IPS-NIHi11 (cell line): ENCODE data around the gene HOXB7.

Experiments
- DNase-seq: peaks from one replicate; pipeline ENCODE4 v3.0.0; 2012; ENCODE audit warnings: mixed read lengths, low spot score

Gene HOXB7

DNA sequence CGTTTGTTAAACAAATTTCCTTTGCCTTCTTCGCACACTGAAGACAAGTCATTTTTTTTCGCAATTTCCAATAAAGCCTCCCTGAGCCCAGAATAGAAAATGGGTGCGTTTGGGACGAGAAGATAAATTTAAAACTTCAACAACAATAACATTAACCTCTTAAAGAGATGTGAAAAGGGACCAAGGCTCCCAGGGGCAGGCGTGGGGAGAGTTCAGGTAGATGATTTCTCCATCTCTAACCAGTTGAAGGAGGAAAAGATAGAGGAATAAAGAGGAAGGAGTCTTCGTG is 31.4 kb downstream of the HOXB7 start:
- DNase-seq = no peak

DNA sequence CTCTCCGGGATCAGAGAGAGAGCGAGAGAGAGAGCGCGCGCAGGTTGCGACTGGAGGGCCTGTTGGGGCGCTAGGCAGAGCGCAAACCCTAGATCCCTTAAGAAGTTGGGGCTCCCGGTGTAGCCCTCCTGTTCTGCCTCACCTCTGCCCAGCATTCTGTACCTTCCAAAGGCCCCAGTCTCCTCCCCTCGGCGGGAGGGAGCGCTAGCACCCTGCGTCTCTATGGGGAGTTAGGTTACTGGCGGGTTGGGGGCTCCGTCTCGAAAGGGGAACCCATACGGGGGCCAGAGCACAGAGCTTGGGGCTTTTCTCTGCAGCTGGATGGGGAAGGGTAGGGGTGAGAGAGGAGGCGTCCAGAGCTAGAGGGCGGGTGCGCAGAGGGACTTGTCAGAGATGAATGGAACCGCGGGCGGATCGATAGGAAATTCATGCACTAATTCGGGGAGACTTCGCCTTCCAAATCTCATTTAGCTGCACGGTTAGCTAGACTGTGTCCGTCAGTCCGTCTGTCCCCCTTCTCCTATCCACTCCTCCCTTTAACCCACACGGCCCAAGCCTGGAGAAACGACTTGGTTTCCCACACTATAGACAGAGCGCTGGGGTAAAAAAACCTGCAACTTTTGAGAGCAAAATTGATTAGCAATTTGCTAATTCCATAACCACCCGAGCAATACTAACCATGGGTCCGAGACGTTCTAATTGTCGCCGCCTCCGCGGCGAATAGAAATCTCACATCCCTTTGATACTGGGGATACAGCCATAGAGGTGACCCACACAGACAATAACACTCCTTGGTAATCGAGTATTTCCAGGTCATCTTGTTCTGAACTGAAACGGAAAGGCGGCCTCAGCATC is 32.0 kb downstream of the HOXB7 start:
- no peak for DNase-seq

DNA sequence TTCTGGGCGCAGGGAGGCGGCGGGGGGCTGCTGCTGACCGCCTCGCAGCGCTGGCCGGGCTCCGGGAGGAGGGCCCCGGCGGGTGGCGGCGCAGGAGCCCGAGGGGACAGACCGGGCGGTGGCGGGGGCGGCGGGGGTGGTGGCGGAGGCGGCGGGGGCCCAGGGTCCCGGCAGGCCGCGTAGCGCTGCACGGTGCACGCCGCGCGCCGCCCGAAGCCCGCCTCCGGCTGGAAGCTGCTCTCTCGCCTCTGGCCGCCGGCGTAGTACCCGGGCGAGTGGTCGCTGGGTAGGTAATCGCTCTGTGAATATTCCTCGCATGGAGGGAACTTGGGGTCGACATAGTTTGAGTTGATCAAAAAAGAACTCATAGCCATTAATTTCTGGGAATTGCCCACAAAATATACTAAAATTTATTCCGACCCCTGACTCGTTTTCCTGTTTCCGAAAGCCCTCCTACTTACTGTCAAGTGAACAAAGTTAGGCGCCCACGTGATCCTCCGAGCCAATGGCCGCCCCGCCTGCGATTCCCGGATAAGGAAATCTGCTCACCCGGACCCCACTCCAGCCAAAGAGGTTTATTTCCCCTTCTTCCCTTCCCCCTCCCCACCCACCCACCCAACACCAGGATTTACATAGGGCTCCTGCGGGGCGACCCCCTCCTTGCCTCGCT is 32.7 kb downstream of the HOXB7 start, which contains the start of gene HOXB4:
Gene HOXB4, minus strand, starts transcription at position 405 of the 670 bp plus-strand sequence. Its CDS starts 31 bp downstream, at position 374.
- no peak for DNase-seq

DNA sequence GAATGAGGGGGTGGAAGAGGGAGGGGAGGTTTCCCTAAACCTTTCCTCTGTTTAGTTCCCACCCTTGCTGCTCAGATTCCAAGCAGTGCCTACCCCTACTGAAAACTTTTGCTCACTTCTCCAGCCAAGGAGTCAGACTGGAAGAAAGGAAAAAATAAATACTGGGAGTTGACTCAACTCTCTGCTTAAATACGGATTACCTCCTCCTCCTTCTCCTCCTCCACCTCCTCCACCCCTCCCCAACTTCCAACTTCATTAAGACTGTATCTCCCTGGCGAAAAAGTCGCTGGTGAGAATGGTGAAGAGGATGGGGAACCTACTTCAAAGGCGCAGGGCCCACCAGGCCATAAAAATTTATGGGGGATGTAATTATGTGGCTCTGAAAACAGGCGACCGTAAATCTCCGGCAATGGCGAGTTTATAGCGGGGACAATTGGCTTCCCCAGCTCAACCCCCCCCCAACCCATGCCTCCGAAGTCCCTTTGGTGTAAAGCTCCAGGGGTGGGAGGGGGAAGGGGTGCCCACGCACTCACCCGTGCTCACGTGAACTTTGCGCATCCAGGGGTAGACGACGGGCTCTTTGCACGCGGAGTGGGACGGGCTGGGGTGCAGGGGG is 33.4 kb downstream of the HOXB7 start:
- no peak for DNase-seq

DNA sequence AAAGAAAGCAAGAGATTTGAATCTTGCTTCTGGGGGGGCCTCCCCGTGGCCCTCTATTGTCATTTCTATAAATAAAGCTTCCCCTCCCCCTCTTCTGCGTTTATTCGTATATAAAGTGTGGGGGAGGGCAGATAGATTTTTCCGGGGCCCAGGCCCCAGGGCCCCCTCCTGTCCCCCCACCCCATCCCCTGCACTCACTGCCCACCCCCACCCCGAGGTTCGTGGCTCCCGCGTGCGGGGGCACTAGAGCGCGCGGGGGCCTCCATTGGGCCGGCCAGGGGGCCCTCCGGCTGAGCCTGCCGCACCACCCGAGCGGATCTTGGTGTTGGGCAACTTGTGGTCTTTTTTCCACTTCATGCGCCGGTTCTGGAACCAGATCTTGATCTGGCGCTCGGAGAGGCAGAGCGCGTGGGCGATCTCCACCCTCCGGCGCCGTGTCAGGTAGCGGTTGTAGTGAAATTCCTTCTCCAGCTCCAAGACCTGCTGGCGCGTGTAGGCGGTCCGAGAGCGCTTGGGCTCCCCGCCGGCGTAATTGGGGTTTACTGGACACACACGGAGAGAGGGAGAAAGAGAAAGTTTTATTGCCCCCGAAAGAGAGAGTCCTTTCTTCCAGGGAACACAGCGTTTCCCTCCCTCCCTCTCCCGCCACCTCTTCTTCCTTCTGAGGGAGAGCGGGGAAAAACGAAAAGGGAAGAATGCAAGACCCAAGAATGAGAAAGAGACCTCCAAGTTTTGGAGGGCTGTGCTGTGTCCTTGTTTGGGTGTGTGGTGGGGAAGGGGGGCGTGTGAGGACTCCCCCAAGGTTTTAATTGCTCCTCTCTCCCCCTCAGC is 34.1 kb downstream of the HOXB7 start:
- DNase-seq = no peak

DNA sequence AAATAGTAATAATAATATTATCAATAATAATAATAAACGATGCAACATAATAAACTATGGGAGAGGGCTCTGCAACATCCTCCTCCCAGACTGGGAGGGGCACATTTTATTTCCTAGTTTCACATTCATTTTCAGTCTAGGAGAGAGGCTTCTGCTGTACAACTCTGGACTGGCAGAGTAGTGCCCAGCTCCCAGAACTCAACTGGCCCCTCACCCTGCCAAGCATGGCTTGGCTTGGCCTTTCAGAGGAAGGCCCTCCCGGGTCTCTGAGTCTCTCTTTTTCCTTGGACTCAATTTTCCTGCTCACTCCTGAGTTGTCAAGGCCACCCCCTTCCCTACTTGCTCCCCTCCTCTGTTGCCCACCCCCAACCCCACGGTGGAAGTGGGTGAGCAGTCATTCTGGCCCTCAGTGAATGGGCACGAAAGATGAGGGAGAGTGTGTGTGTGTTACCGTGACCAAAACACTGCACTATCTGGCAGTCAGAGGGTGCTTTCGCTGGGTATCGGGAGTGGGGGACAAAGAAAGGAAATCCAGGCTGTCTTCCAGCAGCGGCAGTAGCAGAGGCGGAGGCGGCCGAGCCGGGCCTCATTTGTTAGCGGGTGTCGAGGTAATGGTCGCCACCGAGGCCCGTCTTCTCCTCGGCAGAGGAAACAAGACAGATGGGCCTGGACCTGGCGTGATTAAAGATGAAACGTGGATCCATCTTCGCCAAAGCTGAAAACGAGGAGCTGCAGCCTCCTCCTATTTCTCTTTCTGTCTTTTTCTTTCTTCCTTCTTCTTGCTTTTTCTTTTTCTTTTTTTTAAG is 34.9 kb downstream of the HOXB7 start:
- DNase-seq = no peak

DNA sequence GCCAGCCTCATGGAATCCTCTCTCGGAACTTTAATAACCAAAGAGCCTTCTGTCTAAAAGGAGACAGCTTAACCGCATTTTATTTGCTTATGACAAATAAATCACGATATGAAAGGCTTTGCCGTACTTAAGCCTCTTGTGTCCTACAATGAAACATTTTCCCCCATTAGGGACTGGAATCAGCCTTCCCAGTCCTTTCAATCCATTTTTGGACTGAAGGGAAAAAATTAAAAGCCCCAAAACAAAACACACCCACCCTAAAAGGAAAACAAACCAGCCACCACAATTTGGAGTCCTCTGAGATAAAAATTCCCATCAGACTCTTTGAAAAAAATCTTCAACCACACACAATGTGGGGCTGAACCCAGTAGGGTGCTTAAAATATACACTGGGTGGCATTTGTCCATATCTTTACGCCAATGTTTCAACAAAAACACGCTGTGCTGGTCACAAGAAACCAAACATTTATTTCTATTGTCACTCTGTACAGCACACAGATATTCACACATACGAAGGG is 35.7 kb downstream of the HOXB7 start:
- DNase-seq = no peak

DNA sequence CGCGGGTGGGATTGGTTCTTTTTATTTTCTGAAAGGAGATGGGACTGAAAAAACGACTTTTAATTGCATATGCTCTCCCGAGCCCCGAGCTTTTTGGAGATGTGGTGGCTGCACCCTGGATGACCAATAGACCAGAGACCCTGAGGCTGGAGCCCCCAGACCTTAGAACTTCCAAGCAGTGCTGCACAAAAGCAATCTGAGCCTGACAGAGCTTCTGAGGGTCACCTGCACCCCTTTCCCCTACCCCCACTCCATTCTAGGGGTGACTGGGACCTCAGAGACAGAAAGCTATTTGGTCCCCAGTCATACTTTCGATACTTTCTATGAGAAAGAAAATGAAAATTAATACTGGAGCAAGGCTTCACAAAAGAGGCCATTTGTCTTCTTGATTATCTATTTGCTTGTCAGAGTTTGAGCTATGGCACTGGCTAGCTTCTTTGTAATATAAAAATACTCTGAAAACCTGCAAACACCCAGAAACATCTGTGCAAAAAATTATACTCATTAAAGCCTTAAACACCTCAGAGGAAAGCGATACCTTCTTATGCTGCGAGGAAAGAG is 36.2 kb downstream of the HOXB7 start:
- DNase-seq = no peak

DNA sequence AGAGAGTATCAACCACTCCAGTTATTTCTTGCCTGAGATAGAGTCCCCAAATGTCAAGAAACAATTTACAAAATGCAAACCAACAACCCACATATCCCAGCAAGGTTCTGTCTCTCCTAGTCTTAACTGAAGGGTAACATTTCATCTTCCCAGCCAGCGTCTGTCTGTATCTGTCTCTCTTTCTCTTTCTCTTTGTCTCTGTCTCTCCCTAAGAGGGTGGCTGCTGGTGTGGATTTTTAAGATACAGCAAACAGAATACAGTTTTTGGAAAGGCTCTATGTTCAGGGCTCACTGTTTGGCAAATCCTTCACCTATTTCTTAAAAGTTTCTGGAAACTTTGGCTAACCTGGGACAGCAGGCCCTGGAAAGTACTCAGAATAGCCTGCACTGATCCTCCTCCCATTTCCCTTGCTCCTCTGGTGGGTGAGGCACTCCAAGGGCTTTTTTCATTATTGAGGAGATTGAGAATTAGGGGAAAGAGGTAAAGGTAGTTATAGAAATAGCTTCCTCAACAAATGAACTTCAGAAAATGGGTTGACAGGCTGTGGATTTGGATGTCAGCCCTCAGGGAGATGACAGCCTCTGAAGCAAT is 38.9 kb downstream of the HOXB7 start:
- no peak for DNase-seq

DNA sequence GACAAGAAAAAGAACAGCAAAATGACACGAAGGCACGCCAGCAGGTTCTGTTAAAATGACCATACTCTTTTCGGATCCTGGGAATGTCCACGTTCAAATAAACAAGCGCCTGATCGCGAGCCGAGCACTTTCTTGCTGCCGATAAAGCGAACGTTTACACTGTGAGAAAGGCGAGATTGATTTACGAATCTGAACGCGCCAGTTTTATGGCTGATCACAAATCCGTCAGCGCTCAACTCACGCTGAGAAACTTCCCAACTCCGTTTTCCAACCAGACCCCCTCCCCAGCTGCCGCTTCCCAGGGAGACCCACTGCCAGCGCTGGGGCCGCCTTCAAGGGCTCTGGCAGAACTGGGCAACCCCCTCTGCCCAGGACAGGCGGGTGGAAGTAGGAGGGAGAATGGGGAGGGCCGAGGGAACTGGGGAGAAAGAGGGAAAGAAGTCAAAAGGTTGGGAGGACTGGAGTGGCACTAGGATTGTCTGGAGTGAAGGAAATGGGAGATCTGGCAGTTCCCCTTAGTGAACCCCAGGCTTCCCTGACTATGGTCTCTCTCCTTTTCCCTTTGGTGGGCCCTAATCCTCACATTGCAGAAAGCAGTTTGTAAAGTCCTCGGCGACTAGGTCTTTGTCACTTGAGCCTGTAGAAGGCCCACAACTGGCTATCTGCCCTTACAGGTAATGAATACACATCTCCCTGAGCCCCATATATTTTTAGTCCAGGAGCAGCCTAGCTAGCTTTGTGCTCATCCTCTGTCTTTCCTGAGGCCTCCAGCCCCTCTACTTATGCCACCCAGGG is 39.6 kb downstream of the HOXB7 start:
- no peak for DNase-seq

DNA sequence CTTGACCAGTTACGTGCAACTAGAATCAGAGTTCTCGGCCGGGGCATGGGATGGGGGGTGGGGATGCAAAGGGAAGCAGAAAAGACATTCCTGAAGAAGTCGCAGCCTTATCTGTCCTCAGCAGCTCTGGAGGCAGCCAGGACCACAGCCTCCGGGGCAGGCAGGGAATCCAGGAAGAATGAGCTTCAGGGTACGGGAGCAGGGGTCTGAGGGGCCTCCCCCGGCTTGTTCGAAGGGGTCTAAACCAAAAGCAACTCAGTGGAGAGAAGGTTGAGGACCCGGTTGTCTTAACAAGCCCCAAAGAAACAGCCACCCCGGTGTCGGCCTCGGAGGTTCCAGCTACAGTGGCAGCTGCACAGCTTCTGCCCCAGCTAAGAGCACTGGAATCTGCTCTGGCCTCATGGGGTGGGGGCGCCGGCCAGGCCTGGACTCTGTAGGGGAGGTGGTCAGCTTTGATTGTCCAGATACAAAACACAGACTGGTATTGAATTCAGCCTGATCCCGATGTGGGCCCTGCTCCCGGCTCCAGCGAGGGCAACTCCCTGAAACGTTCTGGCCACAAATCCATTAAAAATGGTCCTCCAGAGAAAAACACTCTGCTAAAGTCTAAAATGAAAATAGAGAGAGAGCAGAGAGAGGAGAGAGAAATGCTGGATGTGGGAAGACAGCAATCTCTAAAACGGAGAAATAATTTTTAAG is 40.3 kb downstream of the HOXB7 start:
- DNase-seq = no peak

DNA sequence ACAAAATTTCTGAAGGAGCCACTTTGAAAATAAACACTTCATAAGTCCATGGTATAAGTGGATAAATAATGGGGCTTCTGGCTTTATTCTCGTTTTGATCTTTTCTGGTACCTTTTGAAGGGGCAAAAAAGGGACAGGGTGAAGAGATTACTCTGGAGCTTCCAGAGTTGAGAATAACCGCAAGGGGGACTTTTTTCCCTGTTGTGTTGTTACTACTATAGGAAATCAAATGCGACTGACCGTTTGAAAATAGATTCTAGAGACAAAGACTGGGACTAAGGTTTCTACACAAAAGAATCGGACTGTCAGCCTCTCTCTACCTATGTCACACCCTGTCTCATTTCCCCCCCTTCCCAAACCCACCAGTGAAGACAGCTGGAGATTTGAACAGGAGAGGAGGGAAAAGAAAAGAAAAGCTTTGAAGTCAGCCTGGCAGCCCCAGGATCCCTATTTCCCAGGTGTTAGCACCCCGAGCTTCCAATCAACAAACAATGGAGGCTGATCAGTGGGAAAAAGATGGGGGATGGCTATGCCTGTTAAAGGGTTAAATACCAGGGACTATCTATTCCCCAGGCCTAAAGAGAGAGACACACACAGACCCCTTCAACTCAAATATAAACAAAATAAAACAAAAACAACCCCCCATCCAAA is 41.0 kb downstream of the HOXB7 start:
- no peak for DNase-seq

DNA sequence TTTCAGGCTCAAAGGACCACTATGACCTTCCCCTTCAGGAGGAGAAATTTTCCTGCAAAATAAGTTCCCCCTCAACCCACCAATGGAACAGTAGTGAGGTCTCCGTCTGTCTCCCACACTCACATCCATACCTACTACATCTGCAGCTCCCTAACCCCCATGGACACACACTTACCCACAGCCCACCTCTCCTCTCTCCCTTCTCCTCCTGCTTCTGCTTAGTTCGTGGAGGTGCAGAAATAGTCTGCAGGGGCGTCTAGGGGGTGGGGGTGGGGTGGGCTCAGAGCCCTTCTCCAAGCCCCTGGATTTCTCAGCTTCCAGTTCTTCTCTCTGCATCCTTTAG is 41.6 kb downstream of the HOXB7 start:
- no peak for DNase-seq

DNA sequence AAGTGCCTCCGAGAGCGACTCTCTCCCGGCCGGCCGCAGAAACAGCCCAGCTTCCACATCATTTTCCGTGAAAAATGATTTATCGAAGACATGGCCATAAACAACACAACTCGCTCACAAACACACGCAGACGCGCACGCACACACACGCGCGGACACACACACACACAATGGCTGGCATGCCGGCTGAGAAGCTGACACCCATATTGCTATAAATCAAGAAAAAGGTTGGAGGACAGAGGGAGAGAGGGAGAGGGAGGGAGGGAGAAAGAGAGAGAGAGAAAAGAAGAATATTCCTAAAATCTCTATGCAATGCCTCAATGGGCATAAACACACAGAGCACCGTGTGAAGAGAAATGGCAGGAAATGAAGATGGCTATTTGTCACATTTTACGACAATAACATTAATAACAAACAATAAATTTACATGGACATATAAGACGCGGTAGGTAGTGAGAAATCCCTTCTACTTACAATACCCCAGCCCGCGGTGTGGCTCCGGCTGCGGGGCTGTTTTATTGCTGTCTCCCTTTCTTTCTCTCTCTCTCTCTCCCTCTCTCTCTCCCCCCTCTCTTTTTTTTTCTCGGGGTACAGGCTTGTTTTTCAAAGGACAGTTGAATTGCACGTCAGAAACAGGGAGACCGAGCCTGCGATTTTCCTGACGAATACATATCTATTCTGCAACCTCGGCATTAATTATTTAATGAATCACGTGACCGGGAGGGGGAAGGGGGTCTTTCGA is 42.1 kb downstream of the HOXB7 start:
- no peak for DNase-seq

DNA sequence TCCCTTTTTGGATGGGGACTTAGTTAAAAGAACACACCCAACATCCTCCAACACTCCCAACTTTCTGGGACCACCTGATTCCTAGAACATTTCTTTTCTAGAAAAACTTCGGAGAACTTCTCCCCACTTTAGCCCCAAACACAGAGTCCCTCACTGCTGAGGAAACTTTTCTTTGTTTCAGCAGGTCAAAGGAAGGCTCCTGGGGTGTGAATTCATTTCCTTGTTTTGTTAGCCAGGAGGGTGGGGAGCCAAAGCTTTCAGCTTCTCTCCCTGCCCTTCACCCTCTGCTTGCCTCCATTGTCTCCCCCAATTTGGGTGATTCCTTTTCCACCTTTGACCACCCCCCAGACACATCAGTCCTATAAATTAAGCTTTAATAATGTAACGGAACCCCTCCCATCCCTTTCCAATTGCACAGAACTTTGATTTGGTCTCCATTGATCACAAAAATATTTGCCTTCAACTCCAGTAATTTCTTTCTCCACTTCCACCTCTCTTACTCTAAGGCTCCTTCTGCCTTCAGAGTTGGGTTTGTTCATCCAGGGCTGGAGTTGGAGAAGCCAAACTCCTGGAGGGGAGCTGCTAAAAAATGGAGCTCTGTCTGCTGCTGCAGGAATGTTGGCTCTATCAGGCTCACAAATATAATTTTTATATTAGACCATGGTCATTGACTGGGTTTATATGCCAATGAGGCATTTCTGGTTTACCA is 43.0 kb downstream of the HOXB7 start:
- DNase-seq = no peak

DNA sequence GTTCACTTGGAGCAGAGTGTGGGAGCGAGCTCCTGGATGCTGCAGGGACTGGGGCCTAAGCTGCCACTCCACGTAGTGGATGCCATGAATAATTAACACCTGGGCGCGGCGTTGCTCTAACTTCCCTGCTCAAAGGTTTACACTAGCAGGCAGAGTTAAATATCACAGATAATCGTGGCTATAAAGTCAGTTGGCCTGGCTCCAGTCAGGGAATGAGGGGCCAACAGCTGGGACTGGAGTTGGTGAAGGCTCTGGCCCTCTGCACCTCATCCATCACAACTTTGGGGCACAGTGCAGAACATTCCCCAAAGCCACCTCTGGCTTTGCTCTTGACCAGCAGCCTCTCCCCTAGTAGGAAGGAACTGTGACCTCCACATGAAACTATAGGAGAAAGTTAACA is 43.6 kb downstream of the HOXB7 start:
- no peak for DNase-seq

DNA sequence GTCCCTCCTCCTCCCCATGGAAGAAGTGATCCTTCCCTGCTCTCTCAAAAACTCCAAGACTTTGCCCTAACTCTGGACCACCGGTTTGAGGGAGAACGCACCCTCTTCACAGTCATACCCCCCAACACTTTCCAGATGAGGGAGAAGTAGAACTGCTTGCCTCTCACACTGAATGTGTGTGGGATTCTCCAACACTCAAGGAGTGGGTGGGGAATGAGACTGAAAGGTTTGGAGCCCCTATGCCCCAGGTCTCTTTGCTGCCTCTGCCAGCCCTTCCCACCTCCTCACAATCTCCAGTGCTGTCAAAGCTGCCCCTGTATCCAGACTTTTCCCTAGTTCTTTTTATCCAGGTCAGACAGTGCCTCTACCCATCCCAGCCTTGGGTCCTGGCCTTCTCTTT is 44.1 kb downstream of the HOXB7 start:
- DNase-seq = no peak
